ENCODE measurements around the gene POGZ.
"Not testable (repeated sequence)": the region's sequence is repeated elsewhere in the genome, so short reads cannot be mapped to it uniquely, and the experiment has no call there.

Gene POGZ

GRCh38 chr1:151411884-151412283 is 47.4 kb downstream of the POGZ start:
- no peak for DNase-seq

DNA sequence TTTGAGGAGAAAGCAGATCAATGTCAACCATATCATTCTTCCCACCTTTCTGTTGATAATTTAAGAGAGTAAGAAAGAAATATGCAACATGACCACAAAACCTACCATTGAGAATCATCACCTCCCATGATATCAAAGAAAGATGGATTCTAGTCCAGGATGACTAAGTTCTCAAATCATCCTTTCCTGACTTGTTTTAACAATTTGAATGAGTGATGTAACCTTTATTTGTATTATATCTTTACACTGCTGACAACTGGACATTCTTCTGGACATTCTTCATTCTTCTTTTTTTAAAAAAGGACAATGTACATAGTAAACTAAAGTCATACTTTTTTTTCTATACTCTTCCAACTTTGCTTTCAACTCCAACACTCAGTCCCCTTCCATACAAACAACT is 50.4 kb downstream of the POGZ start:
- DNase-seq = no peak

DNA sequence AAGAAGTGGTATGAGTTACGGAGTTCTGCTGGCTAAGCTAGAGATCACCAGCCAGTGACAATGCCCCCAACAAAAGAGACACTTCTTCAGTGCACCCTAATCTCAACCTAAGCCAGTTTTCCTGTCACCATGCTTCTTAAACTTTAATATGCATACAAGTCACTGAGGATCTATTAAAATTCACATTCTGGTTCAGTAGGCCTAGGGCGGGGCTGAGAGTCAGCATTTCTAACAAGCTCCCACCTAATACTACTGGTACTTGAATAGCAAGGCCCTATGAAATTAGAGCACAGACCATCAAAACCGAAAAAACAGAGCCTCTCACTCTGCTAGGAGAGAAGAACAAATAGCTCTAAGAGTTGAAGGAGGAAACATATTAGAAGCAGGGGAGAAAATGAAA is 52.0 kb downstream of the POGZ start:
- DNase-seq = no peak

- no peak for DNase-seq
Observed at GRCh38 chr1:151406176-151406575, 53.1 kb downstream of the POGZ start.

DNA sequence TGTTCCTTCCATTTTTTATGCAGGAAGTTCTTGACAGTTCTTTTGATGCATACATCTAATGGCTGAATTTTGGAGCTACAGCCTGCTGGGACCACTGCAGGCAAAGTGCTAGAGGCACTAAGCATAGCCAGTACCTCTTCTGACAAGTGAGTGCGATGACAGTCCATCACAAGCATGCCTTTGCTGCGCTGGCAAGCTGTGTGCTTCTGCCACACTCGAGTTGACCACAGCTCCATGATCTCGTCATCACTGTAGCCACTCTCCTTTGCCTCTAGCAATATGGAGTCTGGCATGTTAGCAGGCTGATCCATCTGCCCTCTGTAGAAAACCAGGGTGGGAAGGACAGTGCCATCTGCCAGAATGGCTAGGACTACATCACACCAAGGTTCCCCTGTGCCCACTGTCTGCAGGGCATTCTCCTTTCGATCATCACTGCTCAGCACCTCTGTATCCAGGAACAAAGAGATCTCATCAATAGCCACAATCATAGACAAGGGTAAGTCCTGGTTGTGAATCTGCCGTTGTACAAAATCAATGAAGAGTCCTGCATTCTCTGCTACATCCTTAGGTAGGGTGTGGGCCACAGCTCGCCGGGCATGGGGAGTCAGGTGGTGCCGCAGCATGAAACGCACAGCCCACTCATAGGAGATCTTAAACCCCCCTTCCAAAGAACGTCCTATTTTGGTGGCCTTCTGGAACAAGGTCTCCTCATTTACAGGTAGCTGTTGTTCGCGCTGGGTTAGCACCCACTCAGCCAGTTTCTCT is 53.9 kb downstream of the POGZ start:
- no peak for DNase-seq

- DNase-seq = no peak
Observed at GRCh38 chr1:151403612-151404011, 55.7 kb downstream of the POGZ start.

GRCh38 chr1:151402764-151403163 is 56.5 kb downstream of the POGZ start:
- no peak for DNase-seq

DNA sequence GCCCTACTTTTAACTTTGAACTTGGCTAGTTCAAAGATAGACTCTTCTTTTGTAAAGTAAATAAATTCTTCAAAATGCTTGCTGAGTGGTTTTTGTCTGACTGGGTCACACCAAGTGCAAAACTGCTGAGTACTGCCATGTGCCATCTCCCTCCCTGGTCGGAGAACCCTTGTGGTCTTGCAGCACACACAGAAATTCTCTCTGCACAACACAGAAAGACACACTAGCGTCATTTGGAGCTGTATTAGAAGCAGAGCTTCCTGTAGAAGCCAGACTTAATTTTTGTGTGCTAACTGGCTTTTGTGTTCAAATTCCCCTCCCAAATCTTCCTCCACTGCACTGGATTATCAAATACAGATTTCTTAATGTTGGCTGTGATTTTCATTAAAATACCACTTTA is 57.4 kb downstream of the POGZ start:
- DNase-seq = no peak

- no peak for DNase-seq
Observed at GRCh38 chr1:151401125-151401788, 58.0 kb downstream of the POGZ start.

- peak; percentile 93 for DNase-seq
Observed at GRCh38 chr1:151399324-151400171, 59.7 kb downstream of the POGZ start, which contains the start of gene PSMB4. PSMB4 (plus strand) TSS chr1:151399573; CDS start chr1:151399588, 15 bp downstream.

GRCh38 chr1:151396265-151396664 is 63.0 kb downstream of the POGZ start:
- DNase-seq = not testable (repeated sequence)

GRCh38 chr1:151393583-151393982 is 65.7 kb downstream of the POGZ start:
- DNase-seq = no peak

DNA sequence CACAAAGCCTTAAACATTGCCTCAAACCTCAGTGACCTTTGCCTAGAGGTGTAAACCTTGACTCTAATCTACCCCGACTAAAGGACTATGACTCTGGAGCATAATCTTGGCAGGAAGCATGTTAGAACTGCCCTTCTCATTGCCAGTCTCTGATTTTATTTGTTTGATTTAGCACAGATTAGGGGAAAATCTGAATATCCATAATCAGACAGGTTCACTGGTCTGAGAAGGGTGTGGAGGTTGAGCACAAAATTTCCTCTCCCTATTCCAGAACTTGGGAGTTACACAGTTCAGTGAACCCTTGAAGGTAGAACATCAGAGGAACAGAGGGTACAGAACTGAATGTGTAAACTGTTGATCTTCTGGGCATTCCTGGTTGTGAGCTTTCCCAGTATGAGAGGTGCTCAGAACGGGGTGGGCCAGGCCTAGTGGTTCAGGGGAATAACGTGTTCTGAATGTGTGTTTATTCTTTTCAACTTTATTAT is 68.2 kb downstream of the POGZ start:
- DNase-seq = no peak

- not testable (repeated sequence) for DNase-seq
Observed at GRCh38 chr1:151390221-151391078, 68.8 kb downstream of the POGZ start.

DNA sequence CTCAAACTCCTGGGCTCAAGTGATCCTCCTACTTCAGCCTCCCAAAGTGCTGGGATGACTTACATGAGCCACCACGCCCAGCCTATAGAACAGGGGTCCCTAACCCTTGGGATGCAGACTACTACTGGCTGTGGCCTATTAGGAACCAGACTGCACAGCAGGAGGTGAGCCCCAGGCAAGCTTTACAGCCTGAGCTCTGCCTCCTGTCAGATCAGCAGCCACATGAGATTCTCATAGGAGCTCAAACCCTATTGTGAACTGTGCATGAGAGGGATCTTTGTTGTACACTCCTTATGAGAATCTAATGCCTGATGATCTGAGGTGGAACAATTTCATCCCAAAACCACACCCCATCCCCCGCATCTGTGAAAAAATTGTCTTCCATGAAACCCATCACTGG is 73.3 kb downstream of the POGZ start:
- no peak for DNase-seq

- no peak for DNase-seq
Observed at GRCh38 chr1:151384584-151384983, 74.7 kb downstream of the POGZ start.

- peak; percentile 99 for DNase-seq
Observed at GRCh38 chr1:151377150-151377884, 82.0 kb downstream of the POGZ start.

DNA sequence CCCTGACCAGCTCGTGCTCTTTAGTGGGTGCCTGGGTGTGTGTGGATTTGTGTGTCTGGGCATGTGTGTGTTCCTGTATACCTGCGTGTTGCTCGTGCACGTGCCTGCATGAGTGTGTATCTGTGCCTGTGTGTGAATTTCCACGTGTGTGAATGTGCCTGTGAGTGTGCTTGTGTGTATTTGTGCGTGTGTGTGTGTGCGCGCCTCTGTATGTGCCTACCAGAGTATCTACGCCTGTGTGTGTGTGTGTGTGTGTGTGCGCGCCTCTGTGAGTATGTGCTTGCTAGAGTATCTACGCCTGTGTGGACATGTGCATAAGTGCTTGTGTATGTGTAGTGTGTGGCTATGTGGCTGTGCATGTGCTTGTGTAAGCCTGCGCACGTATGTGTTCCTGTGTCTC is 86.1 kb downstream of the POGZ start:
- DNase-seq = no peak

DNA sequence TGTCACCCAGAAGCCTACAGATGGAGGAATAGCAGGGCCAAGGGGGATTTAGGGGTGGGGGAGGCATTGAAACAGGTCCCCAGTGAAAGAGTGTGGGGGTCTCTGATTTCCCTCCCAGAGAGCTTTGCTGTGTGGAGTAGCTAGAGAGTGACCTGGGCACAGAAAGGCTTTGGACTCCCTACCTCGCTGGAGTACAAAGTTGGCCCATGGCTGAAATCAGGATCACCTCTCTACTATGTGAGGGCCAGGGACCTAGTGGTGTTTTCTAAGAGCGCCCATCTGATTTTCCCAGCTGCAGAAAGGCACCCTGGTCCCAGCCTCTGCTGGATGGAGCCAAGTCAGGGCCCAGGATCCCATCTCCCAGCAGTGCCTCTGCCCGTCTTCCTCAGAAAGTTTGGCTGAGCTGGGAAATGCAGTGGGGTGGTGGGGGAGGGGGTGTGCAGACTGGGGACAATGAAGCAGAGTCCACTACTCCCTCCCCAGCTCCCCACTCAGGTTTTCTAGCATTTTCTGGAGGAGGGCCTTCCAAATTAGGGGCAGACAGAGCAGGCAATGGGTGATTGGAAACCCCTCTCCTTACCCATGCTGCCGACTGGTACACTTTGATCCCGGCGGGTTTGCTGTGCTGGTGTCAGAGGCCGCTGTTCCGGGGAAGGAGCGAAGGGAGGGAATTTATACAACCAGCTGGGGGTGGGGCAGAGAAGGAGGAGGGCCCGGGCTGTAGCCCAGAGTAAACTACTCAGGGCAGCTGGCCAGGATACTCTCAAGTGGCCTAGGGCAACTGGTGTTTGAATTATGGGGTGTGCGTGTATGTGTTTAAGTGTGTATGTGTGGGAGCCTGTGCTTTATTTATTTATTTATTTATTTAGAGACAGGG is 87.0 kb downstream of the POGZ start, which contains the start of gene SELENBP1:
SELENBP1 (minus strand) TSS at position 648 of the 877 bp plus-strand sequence; CDS start at position 584, 64 bp downstream.
- DNase-seq = peak; percentile 92

GRCh38 chr1:151371370-151372057 is 87.8 kb downstream of the POGZ start:
- DNase-seq = peak; percentile 78

Data from DMS79 treated with DMSO at 0.1 percent for 48 hours (cell line).